ENCODE data around the gene KRT34.
"Not testable (repeated sequence)": the region's sequence is repeated elsewhere in the genome, so short reads cannot be mapped to it uniquely, and the experiment has no call there.

Gene KRT34

GRCh38 chr17:41404024-41404671, 22.0 kb upstream of the KRT34 start:
- TF ChIP-seq CTCF (IDR thresholded peaks at IDR 0.05; ENCODE audit: low read depth, low read length, missing control alignments) = no peak
- DNase-seq (ENCODE audit: low read depth) = no peak
- no peak overlapping the region for H3K4me3 ChIP-seq (ENCODE audit: low read depth, low read length)

- no peak overlapping the region for H3K4me3 ChIP-seq (ENCODE audit: low read depth, low read length)
- TF ChIP-seq CTCF (IDR thresholded peaks at IDR 0.05; ENCODE audit: low read depth, low read length, missing control alignments) = no peak
- no peak for DNase-seq (ENCODE audit: low read depth)
Measured at GRCh38 chr17:41403404-41404023, 21.4 kb upstream of the KRT34 start.

GRCh38 chr17:41402161-41402560, 20.1 kb upstream of the KRT34 start:
- DNase-seq (ENCODE audit: low read depth) = no peak
- no peak for TF ChIP-seq CTCF (IDR thresholded peaks at IDR 0.05; ENCODE audit: low read depth, low read length, missing control alignments)

GRCh38 chr17:41396996-41397660, 15.0 kb upstream of the KRT34 start, which contains the start of gene KRT31:
TSS of gene KRT31 (minus strand) at chr17:41397608. CDS start at chr17:41397539, 69 bp downstream.
- H3K4me3 ChIP-seq (ENCODE audit: low read depth, low read length) = no peak within 1 kb of the TSS
- DNase-seq (ENCODE audit: low read depth) = no peak
- TF ChIP-seq CTCF (IDR thresholded peaks at IDR 0.05; ENCODE audit: low read depth, low read length, missing control alignments) = no peak

More at GRCh38 chr17:41402161-41402560, 20.1 kb upstream of the KRT34 start:
- no peak overlapping the region for H3K4me3 ChIP-seq (ENCODE audit: low read depth, low read length)

GRCh38 chr17:41396340-41396739, 14.2 kb upstream of the KRT34 start:
- TF ChIP-seq CTCF (IDR thresholded peaks at IDR 0.05; ENCODE audit: low read depth, low read length, missing control alignments) = no peak
- H3K4me3 ChIP-seq (ENCODE audit: low read depth, low read length) = no peak overlapping the region
- DNase-seq (ENCODE audit: low read depth) = no peak

- DNase-seq (ENCODE audit: low read depth) = no peak
- H3K4me3 ChIP-seq (ENCODE audit: low read depth, low read length) = no peak overlapping the region
- no peak for TF ChIP-seq CTCF (IDR thresholded peaks at IDR 0.05; ENCODE audit: low read depth, low read length, missing control alignments)
Measured at GRCh38 chr17:41395611-41396010, 13.5 kb upstream of the KRT34 start.

GRCh38 chr17:41395044-41395443, 12.9 kb upstream of the KRT34 start:
- DNase-seq (ENCODE audit: low read depth); H3K4me3 ChIP-seq (ENCODE audit: low read depth, low read length): not testable (repeated sequence)

Measured in GM12864 (cell line).